ENCODE results near the gene PAGR1.
A peak's percentile ranks its signal among the peaks of the same experiment; 100 is the strongest.

The PAGR1 gene

DNA sequence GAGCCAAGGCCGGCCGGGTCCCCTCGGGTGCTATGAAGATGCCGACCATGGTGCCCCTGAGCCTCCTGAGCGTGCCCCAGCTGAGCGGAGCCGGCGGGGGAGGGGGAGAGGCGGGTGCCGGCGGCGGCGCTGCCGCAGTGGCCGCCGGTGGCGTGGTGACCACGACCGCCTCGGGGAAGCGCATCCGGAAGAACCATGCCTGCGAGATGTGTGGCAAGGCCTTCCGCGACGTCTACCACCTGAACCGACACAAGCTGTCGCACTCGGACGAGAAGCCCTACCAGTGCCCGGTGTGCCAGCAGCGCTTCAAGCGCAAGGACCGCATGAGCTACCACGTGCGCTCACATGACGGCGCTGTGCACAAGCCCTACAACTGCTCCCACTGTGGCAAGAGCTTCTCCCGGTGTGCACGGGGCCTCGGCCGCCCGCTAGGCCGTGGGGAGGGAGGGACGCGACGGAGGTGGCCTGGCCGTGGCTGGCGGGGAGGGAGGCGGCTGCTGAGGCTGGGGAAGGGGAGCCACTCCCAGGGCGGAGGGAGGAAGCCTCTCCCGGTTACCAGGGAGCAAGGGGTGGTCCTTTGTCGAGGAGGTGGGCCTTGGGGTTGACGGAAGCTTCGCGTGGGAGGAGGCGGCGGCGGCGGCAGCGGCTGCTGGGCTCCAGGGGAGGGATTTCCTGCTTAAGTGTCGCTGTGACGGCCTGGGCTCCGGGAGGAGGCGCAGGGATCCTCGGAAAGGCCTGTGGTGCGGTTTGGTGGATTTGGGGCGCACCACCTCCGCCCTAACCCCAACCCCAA lies 8.3 kb upstream of the PAGR1 start:
- ATAC-seq (peak; percentile 58), DNase-seq (ENCODE audit: low spot score in 2 of 2) (peak; percentile 83 to 96)
- Mint-ChIP-seq H3K4me1 (peaks cover 71% of the 10 kb centered on the region), H3K9me3 (no peaks in the 10 kb centered on the region), H3K36me3 (peaks cover 91% of the 10 kb centered on the region), H3K27ac (peak overlapping the region; percentile 91), H3K4me3 (peak overlapping the region; percentile 81)

GRCh38 chr16:29808219-29808900 lies 7.6 kb upstream of the PAGR1 start:
- DNase-seq (ENCODE audit: low spot score in 2 of 2) (peak; percentile 24 to 62), ATAC-seq (peak; percentile 36)
- peaks cover 75% of the 10 kb centered on the region for H3K4me1 Mint-ChIP-seq
- H3K27ac Mint-ChIP-seq = peak overlapping the region; percentile 91
- no peaks in the 10 kb centered on the region for H3K9me3 Mint-ChIP-seq
- peak overlapping the region; percentile 81 for H3K4me3 Mint-ChIP-seq
- peaks cover 84% of the 10 kb centered on the region for H3K36me3 Mint-ChIP-seq

- Mint-ChIP-seq H3K4me1 (peaks cover 72% of the 10 kb centered on the region), H3K9me3 (no peaks in the 10 kb centered on the region), H3K36me3 (peaks cover 76% of the 10 kb centered on the region), H3K4me3 (peak overlapping the region; percentile 81), H3K27ac (peak overlapping the region; percentile 91)
- no peak for ATAC-seq
- peak in 1 of 2 donors; percentile 68 for DNase-seq (ENCODE audit: low spot score in 2 of 2)
Observed at GRCh38 chr16:29809031-29809747, 6.8 kb upstream of the PAGR1 start.

GRCh38 chr16:29809850-29810698 lies 5.9 kb upstream of the PAGR1 start:
- Mint-ChIP-seq H3K27ac (peak overlapping the region; percentile 91), H3K4me1 (peaks cover 72% of the 10 kb centered on the region), H3K36me3 (peaks cover 67% of the 10 kb centered on the region), H3K4me3 (peak overlapping the region; percentile 81), H3K9me3 (no peaks in the 10 kb centered on the region)
- peak; percentile 43 to 77 for DNase-seq (ENCODE audit: low spot score in 2 of 2)
- no peak for ATAC-seq

- peaks cover 66% of the 10 kb centered on the region for H3K36me3 Mint-ChIP-seq
- peaks cover 75% of the 10 kb centered on the region for H3K4me1 Mint-ChIP-seq
- ATAC-seq = no peak
- peak overlapping the region; percentile 91 for H3K27ac Mint-ChIP-seq
- no peaks in the 10 kb centered on the region for H3K9me3 Mint-ChIP-seq
- no peak for DNase-seq (ENCODE audit: low spot score in 2 of 2)
- peak overlapping the region; percentile 81 for H3K4me3 Mint-ChIP-seq
Observed at GRCh38 chr16:29810699-29811169, 5.2 kb upstream of the PAGR1 start.

DNA sequence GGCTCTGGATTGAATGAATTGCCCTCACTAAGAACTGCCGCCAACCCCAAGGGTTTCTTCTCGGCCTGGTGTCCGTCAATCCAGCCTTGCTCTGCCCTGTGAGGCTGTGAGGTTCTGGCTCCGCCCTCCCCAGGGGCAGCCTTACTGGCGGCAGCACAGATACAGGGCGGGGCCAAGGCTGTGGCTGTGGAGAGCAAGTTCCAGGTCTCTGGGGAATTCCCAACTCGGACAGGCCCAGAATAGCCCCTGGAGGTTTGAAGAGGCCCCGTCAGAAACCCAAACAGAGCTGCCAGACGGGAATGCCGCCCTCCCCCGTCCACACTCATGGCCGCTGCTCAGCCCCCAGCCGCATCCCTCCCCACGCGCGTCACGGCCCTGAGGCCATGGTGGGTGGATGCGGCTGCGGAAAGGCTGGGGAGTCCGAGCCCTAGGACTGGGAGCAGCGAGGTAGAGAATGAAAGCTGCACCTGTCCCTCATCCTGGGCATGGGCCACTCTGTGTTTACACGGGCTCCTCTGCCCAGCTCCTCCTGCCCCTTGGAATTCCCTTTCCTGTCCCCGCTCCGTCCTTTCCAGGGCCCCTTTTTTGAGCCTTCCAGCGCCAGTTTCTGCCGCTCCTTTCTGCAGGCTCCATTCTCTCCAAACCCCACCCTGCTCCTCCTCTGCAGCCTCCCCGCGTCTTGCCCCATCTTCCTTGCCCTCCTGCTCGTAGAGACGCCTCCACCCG lies 4.6 kb upstream of the PAGR1 start:
- H3K4me1 Mint-ChIP-seq = peaks cover 80% of the 10 kb centered on the region
- H3K27ac Mint-ChIP-seq = peak overlapping the region; percentile 91
- H3K36me3 Mint-ChIP-seq = peaks cover 70% of the 10 kb centered on the region
- DNase-seq (ENCODE audit: low spot score in 2 of 2) (peak; percentile 67 to 89), ATAC-seq (peak; percentile 61)
- H3K4me3 Mint-ChIP-seq = peak overlapping the region; percentile 81
- no peaks in the 10 kb centered on the region for H3K9me3 Mint-ChIP-seq

- ATAC-seq = no peak
- peak; percentile 31 to 79 for DNase-seq (ENCODE audit: low spot score in 2 of 2)
- Mint-ChIP-seq H3K4me3 (peak within 1 kb of the TSS; percentile 81), H3K36me3 (peaks cover 68% of the 10 kb centered on the region), H3K27ac (peak within 1 kb of the TSS; percentile 91), H3K9me3 (no peaks in the 10 kb centered on the region), H3K4me1 (peaks cover 86% of the 10 kb centered on the region)
Observed at GRCh38 chr16:29811896-29812665, 3.9 kb upstream of the PAGR1 start, which contains the start of gene PRRT2. TSS of gene PRRT2 (plus strand) at chr16:29812193. CDS start at chr16:29813055, 862 bp downstream.

- peak overlapping the region; percentile 81 for H3K4me3 Mint-ChIP-seq
- peak overlapping the region; percentile 91 for H3K27ac Mint-ChIP-seq
- H3K36me3 Mint-ChIP-seq = peaks cover 68% of the 10 kb centered on the region
- H3K4me1 Mint-ChIP-seq = peaks cover 87% of the 10 kb centered on the region
- DNase-seq (ENCODE audit: low spot score in 2 of 2) (no peak), ATAC-seq (no peak)
- no peaks in the 10 kb centered on the region for H3K9me3 Mint-ChIP-seq
Observed at GRCh38 chr16:29812754-29813643, 3.0 kb upstream of the PAGR1 start.

GRCh38 chr16:29813644-29814562 lies 2.0 kb upstream of the PAGR1 start:
- no peak for DNase-seq (ENCODE audit: low spot score in 2 of 2)
- Mint-ChIP-seq H3K4me3 (peak overlapping the region; percentile 97), H3K9me3 (no peaks in the 10 kb centered on the region), H3K4me1 (peaks cover 87% of the 10 kb centered on the region), H3K27ac (no peak overlapping the region), H3K36me3 (peaks cover 68% of the 10 kb centered on the region)
- no peak for ATAC-seq

- peaks cover 91% of the 10 kb centered on the region for H3K4me1 Mint-ChIP-seq
- no peak for ATAC-seq
- no peak for DNase-seq (ENCODE audit: low spot score in 2 of 2)
- H3K9me3 Mint-ChIP-seq = no peaks in the 10 kb centered on the region
- H3K4me3 Mint-ChIP-seq = peak overlapping the region; percentile 97
- H3K27ac Mint-ChIP-seq = peak overlapping the region; percentile 93
- peaks cover 68% of the 10 kb centered on the region for H3K36me3 Mint-ChIP-seq
Observed at GRCh38 chr16:29814592-29814991, 1.4 kb upstream of the PAGR1 start.

GRCh38 chr16:29815032-29815721 lies 775 bp upstream of the PAGR1 start:
- H3K4me3 Mint-ChIP-seq = peak overlapping the region; percentile 97
- no peak for ATAC-seq
- H3K27ac Mint-ChIP-seq = peak overlapping the region; percentile 93
- no peaks in the 10 kb centered on the region for H3K9me3 Mint-ChIP-seq
- DNase-seq (ENCODE audit: low spot score in 2 of 2) = peak in 1 of 2 donors; percentile 71
- H3K36me3 Mint-ChIP-seq = peaks cover 68% of the 10 kb centered on the region
- peaks cover 91% of the 10 kb centered on the region for H3K4me1 Mint-ChIP-seq

Measured in stimulated activated effector memory CD8-positive, alpha-beta T cell treated with anti-CD3 and anti-CD28 coated beads, Interleukin-12 subunit alpha, Interleukin-12 subunit beta, amount 100 ng/mL, for 72 hours (primary cell).